ENCODE data around the gene CRB2.

The CRB2 gene

DNA sequence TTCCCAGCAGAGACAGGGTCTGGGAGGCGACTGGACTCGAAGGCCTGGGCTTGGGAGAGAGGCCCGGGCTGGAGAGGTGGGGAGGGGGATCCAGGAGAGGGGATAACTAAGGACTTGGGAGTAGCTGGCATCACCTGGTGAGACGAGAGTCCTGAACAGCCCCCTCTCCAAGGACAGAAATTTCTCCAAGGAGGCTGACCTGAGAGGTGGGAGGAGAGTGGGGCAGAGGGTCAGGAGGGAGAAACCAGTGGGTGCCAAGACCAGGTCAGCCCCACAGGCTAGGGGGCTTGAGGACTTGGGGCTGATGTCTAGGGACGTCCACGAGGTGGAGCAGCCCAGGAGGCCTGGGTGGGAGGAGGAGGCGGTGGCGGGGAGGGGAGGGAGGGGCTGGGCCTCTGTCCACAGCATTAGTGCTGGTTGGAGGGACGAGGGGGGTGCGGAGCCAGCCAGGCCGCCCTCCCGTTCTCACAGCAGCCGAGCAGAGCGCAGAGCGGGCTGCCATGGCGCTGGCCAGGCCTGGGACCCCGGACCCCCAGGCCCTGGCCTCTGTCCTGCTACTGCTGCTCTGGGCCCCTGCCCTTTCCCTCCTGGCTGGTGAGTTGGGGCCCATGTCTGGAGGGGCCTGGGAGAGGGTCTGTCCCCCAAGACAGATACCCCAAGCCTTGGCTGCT, at the start of gene CRB2:
CRB2 (plus strand) TSS at position 437 of the 671 bp plus-strand sequence; CDS start at position 501, 64 bp downstream.
- DNase-seq: peak in 29 of 51 donors; percentile 19 to 72 (median 51)

DNA sequence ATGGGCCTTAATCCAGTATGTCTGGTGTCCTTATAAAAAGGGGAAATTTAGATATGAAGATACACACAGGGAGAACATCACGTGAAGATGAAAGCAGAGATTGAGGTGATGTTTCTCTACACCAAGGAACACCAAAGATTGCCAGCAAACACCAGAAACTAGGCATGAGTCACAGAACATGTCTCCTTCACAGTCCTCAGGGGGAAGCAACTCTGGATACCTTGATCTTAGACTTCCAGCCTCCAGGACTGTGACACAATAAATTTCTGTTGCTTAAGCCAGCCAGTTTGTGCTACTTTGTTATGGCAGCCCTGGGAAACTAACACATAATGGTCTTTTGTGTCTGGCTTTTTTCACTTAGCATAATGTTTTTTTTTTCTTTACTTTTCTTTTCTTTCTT, 46.4 kb upstream of the CRB2 start:
- no peak for DNase-seq

DNA sequence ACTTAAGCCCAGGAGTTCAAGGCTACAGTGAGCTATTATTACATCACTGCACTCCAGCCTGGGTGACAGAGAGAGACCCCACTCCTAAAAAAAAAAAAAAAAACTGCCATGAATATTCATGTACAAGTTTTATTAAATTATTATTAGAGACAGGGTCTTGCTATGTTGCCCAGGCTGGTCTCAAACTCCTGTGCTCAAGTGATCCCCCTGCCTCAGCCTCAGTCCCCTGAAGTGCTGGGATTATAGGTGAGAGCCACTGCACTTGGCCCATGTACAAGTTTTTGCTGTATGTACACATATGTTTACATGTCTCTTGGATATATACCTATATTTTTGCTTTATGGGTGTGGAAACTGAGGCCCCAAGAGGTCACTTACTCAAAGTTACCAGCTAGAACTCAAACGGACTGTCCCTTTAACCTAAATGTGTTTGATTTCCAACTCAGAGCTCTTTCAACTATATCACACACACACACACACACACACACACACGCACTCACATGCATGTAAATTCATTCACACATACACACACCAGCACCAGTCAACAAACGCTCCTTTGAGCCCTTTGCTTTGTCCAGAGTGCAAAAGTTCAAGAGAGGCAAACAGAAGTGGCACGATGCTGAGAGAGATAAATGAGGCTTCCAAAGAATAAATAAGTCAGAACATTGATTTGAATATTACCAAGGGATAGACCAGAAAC, 45.3 kb upstream of the CRB2 start:
- no peak for DNase-seq

DNA sequence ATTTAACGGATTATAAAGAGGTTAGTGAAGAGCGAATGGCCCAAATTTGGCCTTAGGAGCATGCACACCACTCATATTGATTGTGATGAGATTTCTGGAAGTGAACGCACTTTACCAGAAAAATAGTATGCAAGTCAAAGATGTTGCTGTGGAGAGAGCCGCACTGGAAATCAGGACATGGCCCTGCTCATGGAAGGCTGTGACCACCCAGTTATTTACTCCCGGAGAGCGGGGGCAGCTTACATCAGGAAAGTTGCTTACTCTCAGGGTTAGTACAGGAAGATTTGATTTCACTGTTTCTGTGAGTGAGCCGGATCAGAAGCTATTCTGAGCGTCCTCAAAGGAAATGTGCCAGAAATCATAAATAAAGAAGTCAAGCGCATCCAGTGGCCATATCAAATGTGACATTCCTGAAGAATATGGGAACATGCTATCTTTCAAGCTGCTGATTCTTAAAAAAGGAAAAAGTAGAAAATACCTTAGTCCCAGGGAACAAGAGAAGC, 44.7 kb upstream of the CRB2 start:
- no peak for DNase-seq

GRCh38 chr9:123312306-123312877, 43.6 kb upstream of the CRB2 start:
- DNase-seq: no peak

DNA sequence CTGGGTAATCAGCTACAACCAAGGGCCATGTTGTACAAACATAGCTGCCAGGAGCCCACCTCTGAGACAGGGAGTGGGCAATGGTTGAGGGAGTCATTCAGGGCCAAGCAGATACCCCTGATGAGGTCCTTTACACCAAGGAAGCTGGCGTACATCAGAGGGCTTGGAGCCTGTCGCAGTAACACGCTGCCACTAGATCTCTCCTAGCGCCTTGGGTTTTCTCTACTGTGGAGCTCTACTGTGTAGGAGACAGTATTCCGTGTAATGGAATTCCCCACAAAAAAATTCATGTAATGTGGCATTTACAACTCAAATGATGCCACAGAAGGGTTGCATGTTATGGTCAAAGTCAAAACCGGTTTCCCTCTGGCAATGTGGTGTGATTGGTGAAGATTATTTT, 41.4 kb upstream of the CRB2 start:
- no peak for DNase-seq

GRCh38 chr9:123315635-123316034, 40.4 kb upstream of the CRB2 start:
- DNase-seq: no peak

- DNase-seq: no peak
These were observed 39.8 kb upstream of the CRB2 start for GRCh38 chr9:123316053-123316718.

DNA sequence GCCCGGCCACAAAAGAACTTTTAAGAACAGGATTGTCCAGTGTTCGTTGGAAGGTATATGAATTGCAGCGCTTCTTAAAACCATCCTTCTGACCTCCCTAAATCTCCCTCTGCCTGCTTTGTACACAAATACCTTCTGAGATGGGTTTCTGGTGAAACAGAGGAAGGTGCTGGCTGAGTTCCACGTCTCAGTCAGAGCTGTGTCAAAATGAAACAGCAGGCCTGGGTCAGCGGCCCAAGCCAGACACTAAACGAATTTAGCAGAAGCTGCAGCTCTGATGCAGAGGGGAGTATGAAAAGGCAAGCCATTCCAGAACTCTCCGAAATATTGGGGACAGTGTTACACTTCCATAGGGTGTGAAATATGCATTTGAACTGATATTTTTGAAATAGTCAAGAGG, 37.8 kb upstream of the CRB2 start:
- DNase-seq: peak in 8 of 51 donors; percentile 11 to 40 (median 20)

DNA sequence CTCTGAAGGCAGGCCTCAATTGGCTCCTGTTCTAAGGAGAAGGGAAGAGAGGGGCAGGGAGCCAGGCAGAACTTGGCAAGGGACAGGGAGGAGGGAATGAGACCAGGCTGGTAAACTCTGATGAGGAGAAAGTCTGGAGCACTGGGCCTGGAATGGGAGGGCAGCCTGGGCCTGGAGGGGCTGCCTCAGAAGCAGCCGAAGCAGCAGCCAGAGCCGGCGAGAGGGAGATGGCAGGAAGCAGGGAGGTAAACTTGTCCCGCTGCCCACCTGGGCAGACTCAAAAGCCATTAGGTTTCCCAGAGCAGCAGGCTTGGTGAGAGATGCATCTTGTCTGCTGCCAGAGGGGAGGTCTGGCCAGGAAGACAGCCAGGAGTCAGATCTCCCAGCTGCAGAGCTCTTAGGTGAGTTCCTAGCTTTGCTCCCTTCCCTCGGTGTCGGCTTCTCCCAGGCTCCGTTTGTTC, 37.0 kb upstream of the CRB2 start:
- peak in 23 of 51 donors; percentile 14 to 55 (median 37) for DNase-seq

DNA sequence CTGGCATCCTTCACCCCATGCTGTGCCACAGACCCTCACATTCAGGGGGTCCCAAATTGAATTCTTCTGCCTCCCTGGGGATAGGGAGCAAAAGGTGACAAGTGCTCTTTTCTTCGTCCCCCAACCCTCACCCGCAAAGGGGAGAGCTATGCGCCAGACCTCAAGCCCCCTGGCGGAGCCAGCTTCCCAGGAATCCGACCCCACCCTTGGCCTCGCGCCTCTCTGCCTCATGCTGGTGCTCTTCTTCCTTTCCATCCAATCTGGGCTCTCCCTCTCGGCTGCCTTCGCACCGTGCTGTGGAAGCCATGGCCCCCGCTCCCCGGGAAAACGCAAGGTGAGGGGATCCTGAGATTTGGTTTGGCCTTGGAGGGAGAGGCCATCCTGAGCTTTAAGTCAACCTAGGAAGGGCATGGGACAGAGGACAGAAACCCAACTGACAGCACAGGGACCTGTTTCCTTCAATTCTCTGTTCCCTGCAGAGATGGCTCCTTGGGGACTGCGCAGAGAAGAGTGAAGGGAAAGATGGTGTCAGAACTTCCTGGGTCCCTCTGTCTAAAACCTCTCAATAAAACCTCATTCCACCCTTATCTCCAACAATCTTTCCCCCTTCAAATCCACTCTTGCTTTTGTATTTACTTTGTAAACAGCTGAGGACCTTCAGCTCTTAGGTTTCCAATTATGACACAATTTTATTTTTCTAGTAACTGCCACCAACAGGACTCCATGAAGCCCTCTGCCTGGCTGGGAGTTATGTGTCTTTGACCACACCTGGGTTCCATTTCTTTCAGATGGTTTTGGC, 36.3 kb upstream of the CRB2 start:
- no peak for DNase-seq

DNA sequence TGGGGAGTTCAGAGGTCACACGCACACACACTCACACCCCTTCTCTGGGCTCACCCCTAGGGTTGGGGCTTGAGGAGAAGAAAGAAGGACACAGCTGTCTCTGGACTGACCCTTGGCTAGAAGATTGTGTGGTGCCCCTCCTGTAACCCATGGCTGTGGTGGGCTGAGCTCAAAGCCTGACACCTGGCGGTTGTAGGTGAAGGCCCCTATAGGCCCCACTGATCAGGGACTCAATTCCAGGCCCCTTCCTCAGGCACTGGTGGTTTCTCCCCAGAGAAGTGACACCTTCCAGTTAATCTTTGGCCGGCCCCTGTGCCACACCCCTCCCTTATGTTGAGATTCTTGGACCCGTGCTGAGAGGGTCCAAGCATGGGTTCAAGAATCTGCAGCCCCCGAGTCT, 35.2 kb upstream of the CRB2 start:
- no peak for DNase-seq

- DNase-seq: no peak
These were observed 34.3 kb upstream of the CRB2 start for GRCh38 chr9:123321616-123322272.

DNA sequence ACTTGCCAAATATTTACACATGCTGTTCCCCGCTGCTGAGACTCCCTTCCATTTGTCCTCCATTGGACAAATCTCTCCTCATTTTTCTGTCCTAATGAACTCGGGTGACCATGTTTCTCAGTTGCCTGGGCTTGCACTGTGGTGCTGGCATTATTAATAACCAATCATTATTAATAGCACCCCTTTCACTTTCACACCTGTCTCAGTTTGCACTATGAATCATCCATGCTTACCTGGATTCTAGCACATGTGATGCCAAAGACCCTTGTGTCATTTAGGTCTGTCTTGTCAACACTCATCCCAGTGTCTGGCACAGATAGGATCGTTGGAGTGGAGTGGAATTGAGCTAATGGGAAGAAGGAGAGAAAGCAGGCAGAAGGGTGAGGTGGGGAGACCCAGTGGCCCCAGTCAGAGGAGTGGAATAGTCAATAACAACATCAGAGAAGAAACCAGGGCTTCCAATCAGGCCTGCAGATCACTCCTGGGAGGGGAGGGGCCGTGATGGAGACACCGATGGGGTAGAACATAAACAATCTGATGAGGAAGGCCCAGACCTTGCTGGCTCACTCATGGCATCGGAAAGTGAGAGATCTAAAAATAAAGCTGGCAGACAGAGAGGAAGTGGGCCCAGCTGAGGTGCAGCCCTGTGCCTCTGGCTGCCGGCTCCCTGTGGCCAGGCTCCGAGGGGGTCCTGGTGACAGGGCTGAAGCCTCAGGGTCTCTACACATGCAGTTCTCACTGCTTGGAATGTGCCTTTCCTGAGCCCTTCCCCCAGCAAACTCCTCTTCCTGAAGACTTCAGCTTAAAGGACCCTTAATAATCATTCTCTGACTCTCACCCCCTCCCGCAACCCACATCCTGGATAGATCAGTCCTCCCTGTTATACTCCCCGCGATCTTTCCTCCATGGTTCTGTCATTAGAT, 33.5 kb upstream of the CRB2 start:
- no peak for DNase-seq

DNA sequence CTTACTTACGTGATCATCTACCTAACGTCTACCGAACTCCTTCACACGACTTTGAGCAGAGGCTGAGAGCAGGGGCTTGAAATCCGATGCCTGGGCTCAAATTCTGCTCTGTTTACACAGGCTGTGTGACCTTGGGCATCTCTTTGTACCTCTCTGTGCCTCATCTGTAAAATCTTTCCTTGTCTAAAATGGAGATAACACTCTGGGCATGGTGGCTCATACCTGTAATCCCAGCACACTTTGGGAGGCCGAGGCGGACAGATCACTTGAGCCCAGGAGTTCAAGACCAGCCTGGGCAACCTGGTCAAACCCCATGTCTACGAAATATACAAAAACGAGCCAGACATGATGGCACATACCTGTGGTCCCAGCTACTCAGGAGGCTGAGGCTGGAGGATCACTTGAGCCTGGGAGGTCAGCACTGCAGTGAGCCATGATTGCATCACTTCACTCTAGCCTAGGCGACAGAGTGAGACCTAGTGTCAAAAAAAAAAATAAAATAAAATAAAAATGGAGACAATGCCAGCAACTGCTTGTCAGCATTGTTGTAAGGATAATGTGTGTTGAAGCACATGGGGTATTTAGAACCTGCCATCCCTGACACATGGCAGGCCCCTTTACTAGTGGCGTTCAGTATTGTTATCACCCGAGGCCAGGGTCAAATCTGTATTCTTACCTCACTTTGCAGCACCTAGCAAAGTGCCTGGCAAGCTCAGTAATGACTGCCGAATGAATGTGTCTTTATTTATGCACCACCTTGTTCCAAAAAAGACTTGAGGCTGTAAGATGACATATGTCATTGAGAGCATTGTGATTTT, 32.6 kb upstream of the CRB2 start:
- no peak for DNase-seq

GRCh38 chr9:123324767-123325183, 31.2 kb upstream of the CRB2 start:
- DNase-seq: no peak

DNA sequence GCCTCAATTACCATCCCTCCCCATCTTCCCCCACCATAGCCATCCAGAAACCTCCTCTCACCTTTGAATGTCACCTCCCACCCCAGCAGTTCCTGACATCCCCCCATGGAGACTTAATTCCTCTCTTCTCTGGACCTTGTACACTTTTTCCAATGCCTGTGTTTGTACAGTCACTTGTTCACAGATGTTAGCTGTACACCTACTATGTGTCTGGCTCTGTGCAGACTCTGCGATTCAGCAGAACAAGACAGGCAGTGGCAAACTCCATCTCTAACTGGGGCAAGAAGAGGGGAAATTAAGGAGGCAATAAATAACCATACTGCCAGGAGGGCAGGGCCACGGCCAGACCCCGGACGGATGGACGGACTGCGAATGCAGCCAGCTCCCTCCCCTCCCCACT, 29.8 kb upstream of the CRB2 start:
- no peak for DNase-seq

- peak in 13 of 51 donors; percentile 6 to 36 (median 23) for DNase-seq
These were observed 29.3 kb upstream of the CRB2 start for GRCh38 chr9:123326662-123327093.

Data from hypothalamus (tissue), 51 donors.